ENCODE measurements around the gene PDE3A.
"Not testable (repeated sequence)": the region's sequence is repeated elsewhere in the genome, so short reads cannot be mapped to it uniquely, and the experiment has no call there.

PDE3A gene

DNA sequence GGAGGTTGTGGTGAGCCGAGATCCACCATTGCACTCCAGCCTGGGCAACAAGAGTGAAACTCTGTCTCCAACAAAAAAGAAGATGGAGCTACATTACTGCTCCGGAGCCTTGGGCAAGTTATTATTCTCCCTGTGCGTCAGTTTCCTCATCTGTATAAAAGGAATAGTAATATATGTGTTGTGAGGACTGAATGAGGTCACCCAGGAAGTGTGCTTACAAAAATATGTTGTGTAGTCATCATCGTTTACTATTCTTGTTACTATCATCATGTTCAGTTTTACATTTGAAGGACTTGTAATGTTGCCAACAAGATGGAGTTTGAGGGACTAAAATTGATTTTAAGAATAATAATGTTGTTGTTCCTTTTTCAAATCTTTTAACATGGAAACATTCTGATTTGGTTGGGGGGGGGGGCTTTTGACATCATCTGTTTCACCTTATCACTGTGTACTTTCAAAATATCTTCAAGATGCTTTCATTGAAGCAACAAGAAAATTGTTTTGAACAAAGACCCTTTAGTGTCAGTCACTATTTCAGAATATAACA, 156.8 kb downstream of the PDE3A start:
- in situ Hi-C loops (cut with HindIII; ENCODE audit: low sequenced_read_pairs): no loop called here

- in situ Hi-C loops (cut with HindIII; ENCODE audit: low sequenced_read_pairs): no loop called here
These were observed 159.3 kb downstream of the PDE3A start for GRCh38 chr12:20527417-20528163.

DNA sequence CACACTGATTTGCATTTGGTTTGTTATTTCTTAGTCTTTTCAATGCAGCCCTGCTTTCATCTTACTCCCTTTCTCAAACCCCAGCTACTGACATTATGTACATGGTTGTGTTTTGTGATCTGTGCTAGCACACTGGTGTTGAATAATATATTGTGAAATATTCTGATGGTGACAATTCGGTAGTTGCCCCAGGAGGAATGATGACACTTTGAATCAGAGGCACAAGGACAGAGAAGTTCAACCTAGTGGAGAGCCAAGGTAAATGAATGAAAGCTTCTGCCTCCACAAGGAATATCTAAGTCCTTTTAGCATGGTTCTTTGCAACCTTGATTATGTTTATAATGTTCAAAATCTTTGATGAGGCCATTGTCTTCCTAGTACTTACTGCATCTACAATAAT, 159.9 kb downstream of the PDE3A start:
- in situ Hi-C loops (cut with HindIII; ENCODE audit: low sequenced_read_pairs): no loop called here

GRCh38 chr12:20546267-20546666, 177.9 kb downstream of the PDE3A start:
- in situ Hi-C loops (cut with HindIII; ENCODE audit: low sequenced_read_pairs): no loop called here

DNA sequence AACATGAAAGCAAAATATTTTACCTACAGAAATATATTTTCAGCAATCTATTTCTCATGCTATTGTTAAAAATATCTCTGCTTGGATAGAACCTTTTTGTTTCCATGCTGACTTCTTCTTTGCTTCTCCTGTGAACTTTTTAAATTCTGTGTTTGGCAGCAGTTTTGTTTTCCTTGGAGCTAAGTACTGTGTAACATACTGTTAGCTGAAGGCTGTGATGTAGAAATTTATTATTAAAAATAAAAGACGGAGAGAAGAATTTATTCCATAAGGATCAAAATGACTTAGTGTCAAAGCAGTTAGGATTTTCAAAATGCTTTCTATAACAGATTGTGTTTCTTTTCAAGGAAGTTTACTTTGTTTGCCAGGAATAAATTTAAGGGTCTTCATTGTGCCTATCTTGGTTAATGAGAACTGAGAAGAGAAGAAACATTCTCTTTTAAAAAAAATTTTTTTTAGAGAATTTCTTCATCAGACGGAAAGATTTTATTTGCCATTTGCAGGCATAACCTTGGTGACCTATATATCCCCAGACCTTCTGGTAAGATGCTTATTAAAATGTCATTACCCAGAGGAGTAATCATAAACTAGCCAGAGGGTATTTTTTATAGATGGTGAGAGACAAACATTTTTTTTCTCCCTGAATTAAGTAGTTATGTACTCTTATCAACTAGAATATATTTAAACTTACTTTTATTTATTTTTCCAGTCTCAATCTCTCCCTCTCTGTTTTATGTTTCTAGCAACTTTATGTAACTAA, 179.7 kb downstream of the PDE3A start:
- in situ Hi-C loops (cut with HindIII; ENCODE audit: low sequenced_read_pairs): no loop called here

DNA sequence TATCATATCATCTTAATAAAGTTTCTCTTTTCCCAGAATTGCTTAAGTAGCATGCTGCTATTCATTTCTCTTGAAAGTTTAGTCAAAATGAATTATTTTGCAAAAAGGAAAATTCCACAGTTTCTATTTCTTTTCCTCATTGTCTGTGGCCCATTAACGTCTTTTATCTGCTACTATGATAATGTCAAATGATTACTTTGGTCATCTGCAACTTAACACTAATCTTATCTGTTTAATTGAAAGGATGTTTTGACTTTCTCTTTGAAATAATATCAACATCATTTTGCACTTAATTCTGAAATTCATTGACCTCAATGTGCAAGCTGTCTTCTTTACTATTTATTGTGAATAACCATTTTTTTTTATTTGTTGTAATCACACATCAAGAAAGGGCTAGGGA, 180.3 kb downstream of the PDE3A start:
- in situ Hi-C loops (cut with HindIII; ENCODE audit: low sequenced_read_pairs): no loop called here

DNA sequence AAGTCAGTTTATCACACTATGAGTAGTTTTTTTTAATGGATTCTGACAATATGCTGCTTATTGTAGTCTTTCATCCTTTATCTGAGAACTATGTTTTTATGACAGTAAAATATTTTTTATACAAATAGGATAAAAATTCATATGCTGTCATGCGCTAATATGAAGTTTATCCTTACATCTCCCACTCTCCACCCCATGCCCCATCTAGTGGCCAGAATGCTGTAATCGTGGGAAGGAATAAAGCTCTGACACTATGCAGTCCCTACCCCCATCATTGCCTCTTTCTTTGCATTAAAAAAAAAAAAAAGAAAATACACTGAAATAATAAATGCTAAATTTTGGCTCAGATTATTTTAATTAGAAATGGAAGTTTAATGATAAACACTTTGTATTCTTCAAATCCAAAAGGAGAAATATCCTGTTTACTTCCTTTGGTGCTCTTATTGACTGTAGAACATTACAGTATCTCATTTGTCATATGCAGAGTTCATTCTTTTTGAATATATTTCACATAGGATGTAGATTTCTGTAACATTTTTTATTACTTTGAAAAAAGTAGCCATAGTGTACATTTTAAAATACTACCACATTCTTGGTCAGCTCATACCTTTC, 180.9 kb downstream of the PDE3A start:
- in situ Hi-C loops (cut with HindIII; ENCODE audit: low sequenced_read_pairs): no loop called here

GRCh38 chr12:20551742-20552442, 183.6 kb downstream of the PDE3A start:
- in situ Hi-C loops (cut with HindIII; ENCODE audit: low sequenced_read_pairs): not testable (repeated sequence)

DNA sequence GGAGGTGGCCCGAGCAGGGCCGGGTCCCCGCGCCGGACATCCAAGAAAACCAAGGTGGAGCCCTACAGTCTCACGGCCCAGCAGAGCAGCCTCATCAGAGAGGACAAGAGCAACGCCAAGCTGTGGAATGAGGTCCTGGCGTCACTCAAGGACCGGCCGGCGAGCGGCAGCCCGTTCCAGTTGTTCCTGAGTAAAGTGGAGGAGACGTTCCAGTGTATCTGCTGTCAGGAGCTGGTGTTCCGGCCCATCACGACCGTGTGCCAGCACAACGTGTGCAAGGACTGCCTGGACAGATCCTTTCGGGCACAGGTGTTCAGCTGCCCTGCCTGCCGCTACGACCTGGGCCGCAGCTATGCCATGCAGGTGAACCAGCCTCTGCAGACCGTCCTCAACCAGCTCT, 184.2 kb downstream of the PDE3A start:
- in situ Hi-C loops (cut with HindIII; ENCODE audit: low sequenced_read_pairs): not testable (repeated sequence)

DNA sequence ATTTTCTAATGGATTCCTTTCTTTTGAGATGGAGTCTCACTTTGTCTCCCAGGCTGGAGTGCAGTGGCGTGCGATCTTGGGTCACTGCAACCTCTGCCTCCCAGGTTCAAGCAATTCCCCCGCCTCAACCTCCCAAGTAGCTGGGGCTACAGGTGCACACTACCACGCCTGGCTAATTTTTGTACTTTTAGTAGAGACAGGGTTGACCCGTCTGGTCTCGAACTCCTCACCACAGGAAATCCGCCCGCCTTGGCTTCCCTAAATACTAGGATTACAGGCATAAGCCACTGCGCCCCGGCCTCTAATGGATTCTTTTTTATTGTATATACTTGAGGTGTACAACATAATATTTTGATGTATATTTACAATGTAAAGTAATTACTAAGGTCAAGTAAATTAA, 186.7 kb downstream of the PDE3A start:
- in situ Hi-C loops (cut with HindIII; ENCODE audit: low sequenced_read_pairs): no loop called here

GRCh38 chr12:20555771-20556170, 187.4 kb downstream of the PDE3A start:
- in situ Hi-C loops (cut with HindIII; ENCODE audit: low sequenced_read_pairs): no loop called here

- in situ Hi-C loops (cut with HindIII; ENCODE audit: low sequenced_read_pairs): no loop called here
These were observed 188.8 kb downstream of the PDE3A start for GRCh38 chr12:20557096-20557495.

GRCh38 chr12:20560935-20561334, 192.6 kb downstream of the PDE3A start:
- in situ Hi-C loops (cut with HindIII; ENCODE audit: low sequenced_read_pairs): no loop called here

GRCh38 chr12:20561871-20562270, 193.5 kb downstream of the PDE3A start:
- in situ Hi-C loops (cut with HindIII; ENCODE audit: low sequenced_read_pairs): no loop called here

- in situ Hi-C loops (cut with HindIII; ENCODE audit: low sequenced_read_pairs): no loop called here
These were observed 199.1 kb downstream of the PDE3A start for GRCh38 chr12:20567413-20567812.

- in situ Hi-C loops (cut with HindIII; ENCODE audit: low sequenced_read_pairs): no loop called here
These were observed 204.1 kb downstream of the PDE3A start for GRCh38 chr12:20572451-20572850.

DNA sequence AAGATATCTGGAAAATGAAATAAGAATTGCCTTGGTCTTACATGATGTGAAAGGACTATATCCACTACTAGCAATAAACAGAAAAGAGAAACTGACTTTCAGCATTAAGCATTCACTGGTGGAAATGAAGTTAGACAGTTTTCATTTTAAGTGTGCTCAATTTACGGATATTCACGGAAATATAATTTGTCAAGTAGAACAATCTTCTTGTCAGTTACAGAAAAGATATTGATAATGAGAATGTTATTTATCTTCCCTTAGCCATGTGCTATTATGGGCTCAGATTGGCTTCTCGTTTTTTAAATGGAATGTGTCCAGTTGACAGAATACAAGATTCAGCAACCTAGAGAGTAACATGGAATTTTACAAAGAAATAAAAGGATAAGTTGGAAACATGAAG, 208.2 kb downstream of the PDE3A start:
- in situ Hi-C loops (cut with HindIII; ENCODE audit: low sequenced_read_pairs): no loop called here

DNA sequence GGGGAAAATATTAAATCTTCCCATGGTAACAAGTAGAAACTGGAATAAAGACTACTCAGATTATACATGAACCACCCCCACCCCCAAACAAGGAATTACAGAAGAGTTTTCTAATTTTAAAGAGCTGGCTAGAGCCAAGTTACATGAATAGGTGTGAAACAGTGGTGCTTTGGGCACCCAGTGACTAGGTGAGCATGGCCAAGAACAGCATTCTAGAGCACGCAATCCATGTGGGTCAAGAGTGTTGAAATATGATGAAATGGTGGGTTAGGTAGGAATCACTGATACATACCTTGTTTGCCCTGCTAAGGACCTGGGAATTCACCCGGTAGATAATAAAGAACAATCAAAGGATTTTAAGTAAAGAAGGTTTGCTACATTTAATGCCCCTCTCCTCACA, 208.7 kb downstream of the PDE3A start:
- in situ Hi-C loops (cut with HindIII; ENCODE audit: low sequenced_read_pairs): no loop called here

GRCh38 chr12:20578142-20578541, 209.8 kb downstream of the PDE3A start:
- in situ Hi-C loops (cut with HindIII; ENCODE audit: low sequenced_read_pairs): no loop called here

DNA sequence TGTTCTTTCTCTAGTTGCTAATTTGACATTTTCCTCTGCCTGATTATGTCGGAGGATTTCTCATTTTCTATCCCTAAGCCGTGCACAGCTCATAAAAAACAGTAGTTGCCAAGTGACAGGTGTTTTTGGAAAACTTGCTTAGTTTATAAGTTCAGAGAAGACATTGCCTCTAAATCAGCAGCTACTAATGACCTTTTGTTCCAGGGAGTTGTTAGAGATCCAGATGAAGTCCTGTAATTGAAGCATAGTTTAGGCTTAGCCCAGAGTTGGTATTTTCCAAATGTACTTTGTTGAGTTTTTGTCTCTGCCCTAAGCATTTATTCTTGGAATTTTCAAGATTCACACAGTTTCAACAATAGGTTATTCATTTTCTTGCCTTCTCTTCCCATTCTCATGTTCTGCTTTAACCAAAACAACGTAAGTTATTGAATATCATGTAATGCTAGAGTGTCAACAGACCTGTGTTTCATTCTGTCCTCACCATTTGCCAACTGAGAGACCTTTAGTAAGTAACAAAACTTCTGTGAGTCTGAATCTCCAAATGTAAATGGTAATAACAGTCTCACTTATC, 216.8 kb downstream of the PDE3A start:
- in situ Hi-C loops (cut with HindIII; ENCODE audit: low sequenced_read_pairs): no loop called here

DNA sequence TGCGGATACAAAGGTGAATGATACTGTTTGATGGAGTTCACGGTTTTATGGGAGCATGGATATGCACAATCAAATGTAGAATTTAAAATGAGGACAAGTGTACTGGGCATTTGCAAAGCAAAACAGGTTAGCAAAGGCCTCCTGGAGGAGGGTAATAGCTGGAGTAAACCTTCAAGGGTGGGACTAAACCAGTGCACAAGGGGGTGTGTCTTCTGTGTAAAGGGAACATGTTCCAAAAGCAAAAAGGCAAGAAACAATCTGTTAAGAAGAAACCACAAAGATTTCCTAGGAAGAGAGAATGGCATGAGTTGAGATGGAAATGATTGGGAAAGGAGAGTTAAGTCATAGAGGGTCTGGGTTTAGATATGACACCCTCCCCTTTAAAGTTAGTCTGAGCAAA, 217.6 kb downstream of the PDE3A start:
- in situ Hi-C loops (cut with HindIII; ENCODE audit: low sequenced_read_pairs): no loop called here

Data from endothelial cell of hepatic sinusoid (primary cell).